HEK293 (cell line): ENCODE results near the gene BRD3OS.

ENCODE experiments used
- KLF7 ChIP-seq: fragments of 450-650 bp; formaldehyde crosslinking; IDR thresholded peaks from 2 replicates; pipeline ENCODE4 v1.5.1; 2016; ENCODE audit warnings: missing biosample characterization, missing genetic modification characterization, borderline replicate concordance
- KLF8 ChIP-seq: fragments of 450-650 bp; formaldehyde crosslinking; IDR thresholded peaks from 2 replicates; pipeline ENCODE4 v1.5.1; 2016; ENCODE audit warnings: missing biosample characterization, missing genetic modification characterization
- PRDM2 ChIP-seq: fragments of 450-650 bp; formaldehyde crosslinking; IDR thresholded peaks from 2 replicates; pipeline ENCODE4 v1.5.1; 2016; ENCODE audit warnings: missing biosample characterization, missing genetic modification characterization, borderline replicate concordance
- SCRT1 ChIP-seq: fragments of 450-650 bp; formaldehyde crosslinking; IDR thresholded peaks from 2 replicates; pipeline ENCODE4 v1.5.1; 2016; ENCODE audit warnings: missing biosample characterization, missing genetic modification characterization, borderline replicate concordance
- SCRT2 ChIP-seq: fragments of 450-650 bp; formaldehyde crosslinking; IDR thresholded peaks from 2 replicates; pipeline ENCODE4 v1.5.1; 2016; ENCODE audit warnings: missing biosample characterization, missing genetic modification characterization
- SP2 ChIP-seq: fragments of 450-650 bp; formaldehyde crosslinking; IDR thresholded peaks from 2 replicates; pipeline ENCODE4 v1.5.1; 2016; ENCODE audit warnings: missing biosample characterization, missing genetic modification characterization
- ZBTB10 ChIP-seq: fragments of 450-650 bp; formaldehyde crosslinking; IDR thresholded peaks from 2 replicates; pipeline ENCODE4 v1.5.1; 2016; ENCODE audit warnings: missing biosample characterization, missing genetic modification characterization
- ZFP37 ChIP-seq: fragments of 450-650 bp; formaldehyde crosslinking; IDR thresholded peaks from 2 replicates; pipeline ENCODE4 v1.5.1; 2016; ENCODE audit warnings: missing biosample characterization, missing genetic modification characterization
- ZNF140 ChIP-seq: fragments of 450-650 bp; formaldehyde crosslinking; IDR thresholded peaks from 2 replicates; pipeline ENCODE4 v1.5.1; 2016; ENCODE audit warnings: missing biosample characterization, missing genetic modification characterization
- ZNF2 ChIP-seq: fragments of 450-650 bp; formaldehyde crosslinking; IDR thresholded peaks from 2 replicates; pipeline ENCODE4 v1.5.1; 2016; ENCODE audit warnings: missing biosample characterization, missing genetic modification characterization
- ZNF214 ChIP-seq: fragments of 450-650 bp; formaldehyde crosslinking; IDR thresholded peaks from 2 replicates; pipeline ENCODE4 v1.5.1; 2017; ENCODE audit warnings: missing biosample characterization, mild to moderate bottlenecking, missing genetic modification characterization, borderline replicate concordance
- ZNF239 ChIP-seq: fragments of 450-650 bp; formaldehyde crosslinking; IDR thresholded peaks from 2 replicates; pipeline ENCODE4 v1.5.1; 2016; ENCODE audit warnings: missing biosample characterization, missing genetic modification characterization
- ZNF366 ChIP-seq: fragments of 450-650 bp; formaldehyde crosslinking; conservative IDR thresholded peaks from 2 replicates; pipeline ENCODE4 v1.5.1; 2016; ENCODE audit warnings: missing biosample characterization, missing genetic modification characterization
- ZNF449 ChIP-seq: fragments of 450-650 bp; formaldehyde crosslinking; IDR thresholded peaks from 2 replicates; pipeline ENCODE4 v1.5.1; 2017; ENCODE audit warnings: missing biosample characterization, mild to moderate bottlenecking, missing genetic modification characterization, moderate library complexity
- ZNF473 ChIP-seq: fragments of 450-650 bp; formaldehyde crosslinking; IDR thresholded peaks from 2 replicates; pipeline ENCODE4 v1.5.1; 2017; ENCODE audit warnings: missing biosample characterization, missing genetic modification characterization
- ZNF514 ChIP-seq: fragments of 450-650 bp; formaldehyde crosslinking; IDR thresholded peaks from 2 replicates; pipeline ENCODE4 v1.5.1; 2016; ENCODE audit warnings: missing biosample characterization, missing genetic modification characterization
- ZNF530 ChIP-seq: fragments of 450-650 bp; formaldehyde crosslinking; IDR thresholded peaks from 2 replicates; pipeline ENCODE4 v1.5.1; 2016; ENCODE audit warnings: low read depth, missing biosample characterization, missing genetic modification characterization
- ZNF585B ChIP-seq: fragments of 450-650 bp; formaldehyde crosslinking; IDR thresholded peaks from 2 replicates; pipeline ENCODE4 v1.5.1; 2016; ENCODE audit warnings: missing biosample characterization, missing genetic modification characterization
- ZNF623 ChIP-seq: fragments of 450-650 bp; formaldehyde crosslinking; IDR thresholded peaks from 2 replicates; pipeline ENCODE4 v1.5.1; 2016; ENCODE audit warnings: missing biosample characterization, missing genetic modification characterization
- ZNF624 ChIP-seq: fragments of 450-650 bp; formaldehyde crosslinking; IDR thresholded peaks from 2 replicates; pipeline ENCODE4 v1.5.1; 2017; ENCODE audit warnings: missing biosample characterization, missing genetic modification characterization
- ZNF658 ChIP-seq: fragments of 450-650 bp; formaldehyde crosslinking; IDR thresholded peaks from 2 replicates; pipeline ENCODE4; 2016; ENCODE audit warnings: missing biosample characterization, missing genetic modification characterization
- ZNF664 ChIP-seq: fragments of 450-650 bp; formaldehyde crosslinking; IDR thresholded peaks from 2 replicates; pipeline ENCODE4 v1.5.1; 2016; ENCODE audit warnings: missing biosample characterization, missing genetic modification characterization
- ZNF670 ChIP-seq: fragments of 450-650 bp; formaldehyde crosslinking; IDR thresholded peaks from 2 replicates; pipeline ENCODE4 v1.5.1; 2016; ENCODE audit warnings: missing biosample characterization, missing genetic modification characterization, low read depth
- ZNF76 ChIP-seq: fragments of 450-650 bp; formaldehyde crosslinking; IDR thresholded peaks from 2 replicates; pipeline ENCODE4; 2016; ENCODE audit warnings: low read depth, missing biosample characterization, missing genetic modification characterization, borderline replicate concordance
- ZSCAN30 ChIP-seq: fragments of 450-650 bp; IDR thresholded peaks from 2 replicates; pipeline ENCODE4 v1.5.1; 2018; ENCODE audit warnings: missing biosample characterization, mild to moderate bottlenecking, missing genetic modification characterization, moderate library complexity
- TF ChIP-seq, protein P1 (sequence below): fragments of 450-650 bp; formaldehyde crosslinking; IDR thresholded peaks from 2 replicates; pipeline ENCODE4 v1.5.1; 2016; ENCODE audit warnings: missing biosample characterization, missing genetic modification characterization

BRD3OS gene

GRCh38 chr9:133991964-133992779, 33.1 kb upstream of the BRD3OS start, which contains the start of gene VAV2 (continued):
- TF ChIP-seq PRDM2 (tag by site-specific recombination) (no peak), SCRT1 (tag by site-specific recombination) (no peak), ZNF664 (tag by site-specific recombination) (no peak), ZNF623 (no peak), ZNF214 (no peak), ZNF624 (tag by site-specific recombination) (no peak), ZNF140 (tag by site-specific recombination) (no peak), ZSCAN30 (tag by site-specific recombination) (no peak), SCRT2 (no peak), ZNF366 (no peak), ZNF514 (tag by site-specific recombination) (no peak), ZNF530 (tag by site-specific recombination) (no peak), KLF8 (tag by site-specific recombination) (no peak), ZBTB10 (tag by site-specific recombination) (no peak), ZNF76 (tag by site-specific recombination) (peak; percentile 36; the same call in 1 of the 2 replicates), ZNF449 (tag by site-specific recombination) (peak; percentile 90), ZNF239 (no peak), ZNF658 (tag by site-specific recombination) (no peak), ZNF585B (tag by site-specific recombination) (no peak), SP2 (tag by site-specific recombination) (peak; percentile 39), KLF7 (tag by site-specific recombination) (no peak), ZNF670 (tag by site-specific recombination) (no peak), ZNF473 (tag by site-specific recombination) (no peak), ZFP37 (tag by site-specific recombination) (no peak), ZNF2 (tag by site-specific recombination) (no peak)
- TF ChIP-seq, protein P1, sequence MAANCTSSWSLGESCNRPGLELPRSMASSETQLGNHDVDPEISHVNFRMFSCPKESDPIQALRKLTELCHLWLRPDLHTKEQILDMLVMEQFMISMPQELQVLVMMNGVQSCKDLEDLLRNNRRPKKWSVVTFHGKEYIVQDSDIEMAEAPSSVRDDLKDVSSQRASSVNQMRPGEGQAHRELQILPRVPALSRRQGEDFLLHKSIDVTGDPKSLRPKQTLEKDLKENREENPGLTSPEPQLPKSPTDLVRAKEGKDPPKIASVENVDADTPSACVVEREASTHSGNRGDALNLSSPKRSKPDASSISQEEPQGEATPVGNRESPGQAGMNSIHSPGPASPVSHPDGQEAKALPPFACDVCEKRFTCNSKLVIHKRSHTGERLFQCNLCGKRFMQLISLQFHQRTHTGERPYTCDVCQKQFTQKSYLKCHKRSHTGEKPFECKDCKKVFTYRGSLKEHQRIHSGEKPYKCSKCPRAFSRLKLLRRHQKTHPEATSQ (tag by site-specific recombination): 0 out of 2 replicates have a peak, but pooled peaks have one; percentile 38
